IMR-90 (cell line): ENCODE results near the gene CPN2. TPM values are rescaled to one million over a fixed set of nuclear protein-coding genes. Genes with fewer than 3 reads are reported as not detected.
A peak's percentile ranks its signal among the peaks of the same experiment; 100 is the strongest.

ENCODE experiments used
- ATAC-seq: fragments of 200-7000 bp; cut with Tn5 transposase; 2 replicates; pipeline ENCODE4 v1.9.1; 2020; ENCODE audit warnings: low read depth, mild to moderate bottlenecking, moderate library complexity
- Bru-seq: library from RNA; stranded (reverse); fragments of 400-500 nt; gene quantifications from one replicate; lab custom pipeline; 2021; lab: Mats Ljungman, UMichigan
- BruChase-seq, 2 experiments: library from RNA; stranded (reverse); fragments of 400-500 nt; gene quantifications; one replicate each; lab custom pipeline; 2021; lab: Mats Ljungman, UMichigan
- BruUV-seq: library from RNA; stranded (reverse); fragments of 400-500 nt; replicated peaks from 2 replicates; lab custom pipeline; 2021; lab: Mats Ljungman, UMichigan
- CTCF ChIA-PET: fragments of 300-600 bp; formaldehyde crosslinking; extraction: SDS; loops from one replicate; lab custom pipeline; 2021; ENCODE audit warnings: antibody characterized with exemption; lab: Yijun Ruan, JAX
- POLR2A ChIA-PET: fragments of 300-600 bp; sonication (Branson Sonifier 250); formaldehyde crosslinking; loops from one replicate; lab custom pipeline; 2022; ENCODE audit warnings: antibody characterized with exemption; ENCODE audit not compliant: unreplicated experiment; lab: Charles Lee
- DNase-seq: peaks from one replicate; pipeline ENCODE4 v3.0.0; 2013
- H2AFZ ChIP-seq: replicated peaks from 2 replicates; pipeline ENCODE3; 2013; ENCODE audit warnings: low read length, mild to moderate bottlenecking; ENCODE audit not compliant: poor library complexity
- H2AK5ac ChIP-seq: 2 replicates; pipeline ENCODE4 v1.6.1; 2013; ENCODE audit warnings: low read depth, low read length, inconsistent platforms
- H2AK9ac ChIP-seq: replicated peaks from 2 replicates; pipeline ENCODE3; 2013; ENCODE audit warnings: mild to moderate bottlenecking, low read depth, low read length, moderate library complexity; ENCODE audit not compliant: poor library complexity
- H2BK120ac ChIP-seq: 2 replicates; pipeline ENCODE4 v1.6.1; 2013; ENCODE audit warnings: low read depth, low read length, inconsistent platforms
- H2BK15ac ChIP-seq: 3 replicates; pipeline ENCODE4 v1.6.1; 2013; ENCODE audit warnings: low read depth, low read length, inconsistent platforms
- H2BK20ac ChIP-seq: 2 replicates; pipeline ENCODE4 v1.6.1; 2013; ENCODE audit warnings: low read depth, mild to moderate bottlenecking, inconsistent platforms, low read length, moderate library complexity
- H2BK5ac ChIP-seq: 2 replicates; pipeline ENCODE4 v1.6.1; 2013; ENCODE audit warnings: mild to moderate bottlenecking, low read depth, low read length, inconsistent platforms; ENCODE audit not compliant: poor library complexity, severe bottlenecking
- H3K14ac ChIP-seq: replicated peaks from 2 replicates; pipeline ENCODE4 v1.6.1; 2013; ENCODE audit warnings: low read depth, low read length, inconsistent platforms
- H3K18ac ChIP-seq: 2 replicates; pipeline ENCODE4 v1.6.1; 2013; ENCODE audit warnings: low read depth, low read length, control low read depth
- H3K23ac ChIP-seq: 2 replicates; pipeline ENCODE4 v1.6.1; 2013; ENCODE audit warnings: low read depth, low read length, inconsistent platforms
- H3K27ac ChIP-seq: 2 replicates; pipeline ENCODE4 v1.5.1; 2013; ENCODE audit warnings: mild to moderate bottlenecking, control low read depth, low read length; ENCODE audit not compliant: insufficient read depth
- H3K27me3 ChIP-seq: 2 replicates; pipeline ENCODE4 v1.6.1; 2013; ENCODE audit warnings: low read length; ENCODE audit not compliant: control insufficient read depth, insufficient read depth
- H3K36me3 ChIP-seq: 2 replicates; pipeline ENCODE4 v1.6.1; 2013; ENCODE audit warnings: low read length, mixed read lengths; ENCODE audit not compliant: control insufficient read depth, insufficient read depth
- H3K4ac ChIP-seq: 2 replicates; pipeline ENCODE4 v1.6.1; 2013; ENCODE audit warnings: low read depth, low read length, inconsistent platforms
- H3K4me1 ChIP-seq: 2 replicates; pipeline ENCODE4 v1.6.1; 2013; ENCODE audit warnings: low read length, mixed read lengths; ENCODE audit not compliant: control insufficient read depth, insufficient read depth
- H3K4me2 ChIP-seq: 2 replicates; pipeline ENCODE4 v1.6.1; 2013; ENCODE audit warnings: low read depth, mild to moderate bottlenecking, control low read depth, low read length, moderate library complexity
- H3K4me3 ChIP-seq: 2 replicates; pipeline ENCODE4 v1.5.1; 2013; ENCODE audit warnings: low read depth, mild to moderate bottlenecking, control low read depth, low read length, moderate library complexity; ENCODE audit not compliant: insufficient read depth
- H3K56ac ChIP-seq: 2 replicates; pipeline ENCODE4 v1.6.1; 2013; ENCODE audit warnings: low read length, inconsistent platforms; ENCODE audit not compliant: insufficient read depth; ENCODE audit errors: extremely low read depth
- H3K79me1 ChIP-seq, 2 experiments: 2 replicates each; pipeline ENCODE4 v1.6.1; 2013; ENCODE audit warnings: low read length in 2 of 2, inconsistent platforms in 1 of 2, low read depth in 1 of 2
- H3K9ac ChIP-seq: 2 replicates; pipeline ENCODE4 v1.6.1; 2013; ENCODE audit warnings: low read depth, low read length, control low read depth
- H3K9me1 ChIP-seq: 2 replicates; pipeline ENCODE4 v1.6.1; 2013; ENCODE audit warnings: low read length, inconsistent platforms; ENCODE audit not compliant: insufficient read depth
- H3K9me3 ChIP-seq: 2 replicates; pipeline ENCODE4 v1.6.1; 2013; ENCODE audit warnings: low read length; ENCODE audit not compliant: control insufficient read depth, insufficient read depth
- H4K20me1 ChIP-seq: 2 replicates; pipeline ENCODE4 v1.6.1; 2013; ENCODE audit warnings: low read length, inconsistent platforms; ENCODE audit not compliant: insufficient read depth
- H4K5ac ChIP-seq: 2 replicates; pipeline ENCODE4 v1.6.1; 2013; ENCODE audit warnings: mild to moderate bottlenecking, low read depth, low read length, control low read depth
- H4K8ac ChIP-seq, 2 experiments: 2 replicates each; pipeline ENCODE4 v1.6.1; 2013; ENCODE audit warnings: low read depth in 2 of 2, low read length in 2 of 2, control low read depth in 1 of 2, inconsistent platforms in 1 of 2
- H4K91ac ChIP-seq: 2 replicates; pipeline ENCODE4 v1.6.1; 2013; ENCODE audit warnings: low read depth, low read length, inconsistent platforms; ENCODE audit not compliant: insufficient read depth
- CHD1 ChIP-seq: IDR thresholded peaks from 2 replicates; pipeline ENCODE4 v1.6.1; 2012; ENCODE audit warnings: low read depth, low read length, improper control_type of control experiment
- FOS ChIP-seq: fragments of 150-350 bp; IDR thresholded peaks from 2 replicates; pipeline ENCODE4 v1.6.1; 2016; ENCODE audit warnings: low read depth, low read length
- NFE2L2 ChIP-seq: fragments of 150-350 bp; IDR thresholded peaks from 2 replicates; pipeline ENCODE4 v1.6.1; 2016; ENCODE audit warnings: low read depth, mild to moderate bottlenecking, low read length
- POLR2A ChIP-seq: IDR thresholded peaks from 2 replicates; pipeline ENCODE4 v1.6.1; 2012; ENCODE audit warnings: mild to moderate bottlenecking, low read depth, low read length
- RAD21 ChIP-seq: IDR thresholded peaks from 2 replicates; pipeline ENCODE4 v1.6.1; 2012; ENCODE audit warnings: low read length, improper control_type of control experiment
- SMC3 ChIP-seq: fragments of 150-350 bp; IDR thresholded peaks from 2 replicates; pipeline ENCODE4 v1.6.1; 2016; ENCODE audit warnings: low read depth, mild to moderate bottlenecking, antibody characterized with exemption, low read length, moderate library complexity
- WGBS, 2 experiments: methylation state at CpG; one replicate each; pipeline versions ENCODE4 v1.1.5 to v1.1.7; 2013; ENCODE audit warnings: missing lambda C conversion rate in 2 of 2; ENCODE audit not compliant: insufficient read length in 1 of 2; ENCODE audit errors: extremely low coverage in 2 of 2; 5-methylcytosine and 5-hydroxymethylcytosine counted together
- dilution Hi-C: fragments of 300-500 bp; cut with HindIII; formaldehyde crosslinking; loops from one replicate; pipeline ENCODE4 v1.14.3; 2018; ENCODE audit warnings: low sequenced_read_pairs; ENCODE audit not compliant: unreplicated experiment
- in situ Hi-C: fragments of 300-500 bp; cut with MboI; formaldehyde crosslinking; loops from 3 replicates; pipeline ENCODE4 v1.14.3; 2019; ENCODE audit warnings: low sequenced_read_pairs, inconsistent platforms, mixed read lengths
- intact Hi-C: fragments of 100-400 bp; cut with micrococcal nuclease; formaldehyde crosslinking; loops from 2 replicates; pipeline ENCODE4 v1.10.0; 2022
- long read RNA-seq: library from polyadenylated mRNA; unstranded; transcript quantifications from one replicate; pipeline ENCODE4 v2.0.0, GENCODE V29; 2021; ENCODE audit not compliant: unreplicated experiment
- polyA plus RNA-seq, 3 experiments: library from polyadenylated mRNA; depleted of rRNA; stranded (reverse); fragments of >200 nt; gene quantifications; 2 replicates each; pipeline ENCODE4 v1.2.3, GENCODE V29; 2012; ENCODE audit warnings: low replicate concordance in 1 of 3
- total RNA-seq: library from RNA; depleted of rRNA; stranded (reverse); fragments of >200 nt; gene quantifications from 2 replicates; pipeline ENCODE4 v1.2.3, GENCODE V29; 2012; rRNA removed
- TF ChIP-seq, protein P1 (sequence below): fragments of 150-350 bp; IDR thresholded peaks from 2 replicates; pipeline ENCODE4 v1.6.1; 2016; ENCODE audit warnings: low read depth, mild to moderate bottlenecking, low read length, moderate library complexity, borderline replicate concordance

Gene CPN2, protein sequence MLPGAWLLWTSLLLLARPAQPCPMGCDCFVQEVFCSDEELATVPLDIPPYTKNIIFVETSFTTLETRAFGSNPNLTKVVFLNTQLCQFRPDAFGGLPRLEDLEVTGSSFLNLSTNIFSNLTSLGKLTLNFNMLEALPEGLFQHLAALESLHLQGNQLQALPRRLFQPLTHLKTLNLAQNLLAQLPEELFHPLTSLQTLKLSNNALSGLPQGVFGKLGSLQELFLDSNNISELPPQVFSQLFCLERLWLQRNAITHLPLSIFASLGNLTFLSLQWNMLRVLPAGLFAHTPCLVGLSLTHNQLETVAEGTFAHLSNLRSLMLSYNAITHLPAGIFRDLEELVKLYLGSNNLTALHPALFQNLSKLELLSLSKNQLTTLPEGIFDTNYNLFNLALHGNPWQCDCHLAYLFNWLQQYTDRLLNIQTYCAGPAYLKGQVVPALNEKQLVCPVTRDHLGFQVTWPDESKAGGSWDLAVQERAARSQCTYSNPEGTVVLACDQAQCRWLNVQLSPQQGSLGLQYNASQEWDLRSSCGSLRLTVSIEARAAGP
- total RNA-seq = not detected in 2 replicates
- 0.07 TPM in 2 replicates for polyA plus RNA-seq (2012; rRNA removed)
- 0.10 TPM in 1 of 2 replicates, not detected in the other for polyA plus RNA-seq (2012; cell fraction: cytosol; rRNA removed)
- 0.11 and 0.21 TPM in 2 replicates for polyA plus RNA-seq (2012; cell fraction: nucleus; rRNA removed; ENCODE audit: low replicate concordance)
- not detected for Bru-seq, nascent RNA
- percentile 7 among the genes with signal in this experiment for BruChase-seq, experiment 1, labeled RNA remaining after a 6-hour chase
- BruChase-seq, experiment 2, labeled RNA remaining after a 2-hour chase = percentile 7 among the genes with signal in this experiment
- long read RNA-seq = 0 reads

DNA sequence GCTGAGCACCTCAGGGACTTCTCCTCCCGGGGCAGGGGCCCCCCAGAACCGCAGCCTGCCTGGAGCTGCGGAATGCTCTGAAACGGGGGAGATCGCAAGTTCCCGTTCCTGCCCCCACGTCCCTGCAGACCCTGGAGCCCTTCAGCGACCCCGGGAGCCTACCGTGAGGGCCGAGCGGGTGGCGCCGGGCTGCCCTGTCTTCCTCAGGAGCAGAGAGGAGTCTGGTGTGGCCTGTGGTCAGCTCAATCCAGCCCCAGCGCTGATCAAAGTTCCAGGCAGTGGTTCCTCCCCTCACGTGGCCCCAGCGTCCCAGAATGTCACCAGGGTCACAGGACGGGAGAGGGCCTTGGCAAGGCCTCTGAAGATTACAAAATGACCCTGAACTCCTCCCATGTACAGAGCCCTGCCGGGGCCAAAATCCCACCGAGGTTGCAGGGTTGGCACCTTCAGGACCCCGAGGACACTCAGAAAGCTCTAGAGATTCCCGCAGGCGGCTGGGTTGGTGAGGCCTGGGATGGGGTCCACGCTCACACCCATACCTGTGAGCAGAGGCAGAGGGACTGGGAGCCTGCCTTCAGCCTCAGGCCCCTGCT is at the start of gene CPN2:
Gene CPN2, minus strand, starts transcription at position 249 of the 593 bp plus-strand sequence. CDS start 8,626 bp downstream, outside the sequence.
- BruUV-seq = no TSS peak
- ChIA-PET POLR2A (no interaction called here), CTCF (interaction anchor here (0.8 to 1.1 kb wide), 2 partner anchors 9 to 54 kb away, joined by 3 to 4 read pairs; no protein-coding TSS in a partner anchor)
- DNase-seq (no peak), ATAC-seq (no peak)
- Histone ChIP-seq H2BK120ac (no peak within 1 kb of the TSS), H3K9me1 (peaks cover 12% of the 10 kb centered on the region), H3K23ac (peak within 1 kb of the TSS; percentile 48; the same call in 1 of the 2 replicates), H2AK9ac (peak within 1 kb of the TSS; percentile 78), H4K20me1 (no peaks in the 10 kb centered on the region), H2BK20ac (no peak within 1 kb of the TSS), H2AFZ (peak within 1 kb of the TSS; percentile 35), H4K8ac (no peak within 1 kb of the TSS), H3K36me3 (no peaks in the 10 kb centered on the region), H3K4me1 (peaks cover 3% of the 10 kb centered on the region), H3K18ac (no peak within 1 kb of the TSS), H3K27ac (no peak within 1 kb of the TSS), H4K91ac (no peak within 1 kb of the TSS), H3K9ac (no peak within 1 kb of the TSS), H3K4me2 (no peak within 1 kb of the TSS), H3K27me3 (peaks cover 2% of the 10 kb centered on the region; the same call in 1 of the 2 replicates), H2BK15ac (no peak within 1 kb of the TSS), H4K5ac (no peak within 1 kb of the TSS), H3K4ac (peak within 1 kb of the TSS; percentile 6; the same call in 1 of the 2 replicates), H3K14ac (no peak within 1 kb of the TSS), H2BK5ac (peak within 1 kb of the TSS; percentile 90), H3K9me3 (no peaks in the 10 kb centered on the region), H3K56ac (no peak within 1 kb of the TSS), H3K79me1 (no peaks in the 10 kb centered on the region), H2AK5ac (peak within 1 kb of the TSS; percentile 80), H3K4me3 (no peak within 1 kb of the TSS)
- in situ Hi-C loops (loop anchor here (5.0 kb wide), 1 partner anchor 41 kb away; no protein-coding TSS in a partner anchor), intact Hi-C loops (no loop called here), dilution Hi-C loops (no loop called here)
- TF ChIP-seq FOS (no peak), RAD21 (no peak), CHD1 (no peak), NFE2L2 (no peak), POLR2A (no peak), SMC3 (no peak)
- TF ChIP-seq, protein P1, sequence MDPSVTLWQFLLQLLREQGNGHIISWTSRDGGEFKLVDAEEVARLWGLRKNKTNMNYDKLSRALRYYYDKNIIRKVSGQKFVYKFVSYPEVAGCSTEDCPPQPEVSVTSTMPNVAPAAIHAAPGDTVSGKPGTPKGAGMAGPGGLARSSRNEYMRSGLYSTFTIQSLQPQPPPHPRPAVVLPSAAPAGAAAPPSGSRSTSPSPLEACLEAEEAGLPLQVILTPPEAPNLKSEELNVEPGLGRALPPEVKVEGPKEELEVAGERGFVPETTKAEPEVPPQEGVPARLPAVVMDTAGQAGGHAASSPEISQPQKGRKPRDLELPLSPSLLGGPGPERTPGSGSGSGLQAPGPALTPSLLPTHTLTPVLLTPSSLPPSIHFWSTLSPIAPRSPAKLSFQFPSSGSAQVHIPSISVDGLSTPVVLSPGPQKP = no peak
- 95% methylated on average over 8 of the region's 24 CpGs; no CpG with 5 or more reads in 1 of the 2 experiments for WGBS, 2 experiments
